IMR-90 (cell line): Measurements from ENCODE around the gene GPBAR1.

ENCODE experiments used
- BHLHE40 ChIP-seq: fragments of 150-350 bp; IDR thresholded peaks from 2 replicates; pipeline ENCODE4 v1.6.1; 2016; ENCODE audit warnings: mild to moderate bottlenecking, low read depth, low read length
- CEBPB ChIP-seq: IDR thresholded peaks from 2 replicates; pipeline ENCODE4 v1.6.1; 2012; ENCODE audit warnings: low read depth, low read length, improper control_type of control experiment
- CHD1 ChIP-seq: IDR thresholded peaks from 2 replicates; pipeline ENCODE4 v1.6.1; 2012; ENCODE audit warnings: low read depth, low read length, improper control_type of control experiment
- CTCF ChIP-seq: conservative IDR thresholded peaks from 2 replicates; pipeline ENCODE4 v1.5.1; 2012; ENCODE audit warnings: mild to moderate bottlenecking, low read depth, low read length, improper control_type of control experiment
- MAFK ChIP-seq: IDR thresholded peaks from 2 replicates; pipeline ENCODE4 v1.6.1; 2012; ENCODE audit warnings: low read depth, low read length, improper control_type of control experiment
- MAZ ChIP-seq: IDR thresholded peaks from 2 replicates; pipeline ENCODE4 v1.6.1; 2012; ENCODE audit warnings: low read depth, mild to moderate bottlenecking, low read length, improper control_type of control experiment, moderate library complexity, borderline replicate concordance
- NFE2L2 ChIP-seq: fragments of 150-350 bp; IDR thresholded peaks from 2 replicates; pipeline ENCODE4 v1.6.1; 2016; ENCODE audit warnings: low read depth, mild to moderate bottlenecking, low read length
- POLR2A ChIP-seq: IDR thresholded peaks from 2 replicates; pipeline ENCODE4 v1.6.1; 2012; ENCODE audit warnings: mild to moderate bottlenecking, low read depth, low read length
- RAD21 ChIP-seq: IDR thresholded peaks from 2 replicates; pipeline ENCODE4 v1.6.1; 2012; ENCODE audit warnings: low read length, improper control_type of control experiment
- RCOR1 ChIP-seq: IDR thresholded peaks from 2 replicates; pipeline ENCODE4 v1.6.1; 2012; ENCODE audit warnings: mild to moderate bottlenecking, low read length, improper control_type of control experiment; ENCODE audit not compliant: insufficient replicate concordance
- RFX5 ChIP-seq: IDR thresholded peaks from 2 replicates; pipeline ENCODE4 v1.8.0; 2012; ENCODE audit warnings: low read depth, mild to moderate bottlenecking, low read length, moderate library complexity
- SMC3 ChIP-seq: fragments of 150-350 bp; IDR thresholded peaks from 2 replicates; pipeline ENCODE4 v1.6.1; 2016; ENCODE audit warnings: low read depth, mild to moderate bottlenecking, antibody characterized with exemption, low read length, moderate library complexity
- TF ChIP-seq, protein P1 (sequence below): fragments of 150-350 bp; IDR thresholded peaks from 2 replicates; pipeline ENCODE4 v1.6.1; 2017; ENCODE audit warnings: mild to moderate bottlenecking, antibody characterized with exemption, low read length, low read depth

DNA sequence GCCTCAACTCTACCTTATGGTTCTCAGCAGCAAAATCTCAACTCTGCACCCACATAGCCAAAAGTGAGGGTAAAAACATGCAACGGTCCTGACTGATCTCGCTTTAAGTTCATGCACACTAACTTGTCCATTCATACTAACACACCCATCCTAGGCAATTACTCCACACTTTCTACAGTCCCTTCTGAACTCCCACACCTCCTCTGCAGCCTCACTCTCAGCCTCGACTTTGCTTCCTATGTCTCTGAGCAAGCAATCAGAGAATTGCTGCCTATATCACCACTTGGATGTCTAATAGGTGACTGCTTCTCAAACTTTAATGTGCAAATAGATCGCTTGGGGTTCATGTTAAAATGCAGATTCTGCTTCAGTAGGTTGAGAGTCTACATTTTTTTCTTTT is 39.3 kb downstream of the GPBAR1 start:
- TF ChIP-seq CTCF = no peak
- TF ChIP-seq POLR2A = no peak
- TF ChIP-seq NFE2L2 = no peak
- no peak for TF ChIP-seq CHD1
- TF ChIP-seq BHLHE40 = no peak
- TF ChIP-seq RFX5 = no peak
- TF ChIP-seq MAFK = no peak
- no peak for TF ChIP-seq MAZ
- TF ChIP-seq RCOR1 = no peak
- TF ChIP-seq SMC3 = no peak
- TF ChIP-seq, protein P1, sequence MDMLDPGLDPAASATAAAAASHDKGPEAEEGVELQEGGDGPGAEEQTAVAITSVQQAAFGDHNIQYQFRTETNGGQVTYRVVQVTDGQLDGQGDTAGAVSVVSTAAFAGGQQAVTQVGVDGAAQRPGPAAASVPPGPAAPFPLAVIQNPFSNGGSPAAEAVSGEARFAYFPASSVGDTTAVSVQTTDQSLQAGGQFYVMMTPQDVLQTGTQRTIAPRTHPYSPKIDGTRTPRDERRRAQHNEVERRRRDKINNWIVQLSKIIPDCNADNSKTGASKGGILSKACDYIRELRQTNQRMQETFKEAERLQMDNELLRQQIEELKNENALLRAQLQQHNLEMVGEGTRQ = no peak
- no peak for TF ChIP-seq CEBPB
- no peak for TF ChIP-seq RAD21
